HCEC 1CT (cell line): ENCODE data around the gene HYLS1.
"Not testable (repeated sequence)": the region's sequence is repeated elsewhere in the genome, so short reads cannot be mapped to it uniquely, and the experiment has no call there.

Source experiments
- DNase-seq: peaks from one replicate; pipeline ENCODE4 v3.0.0-alpha.2; 2017

Gene HYLS1, protein sequence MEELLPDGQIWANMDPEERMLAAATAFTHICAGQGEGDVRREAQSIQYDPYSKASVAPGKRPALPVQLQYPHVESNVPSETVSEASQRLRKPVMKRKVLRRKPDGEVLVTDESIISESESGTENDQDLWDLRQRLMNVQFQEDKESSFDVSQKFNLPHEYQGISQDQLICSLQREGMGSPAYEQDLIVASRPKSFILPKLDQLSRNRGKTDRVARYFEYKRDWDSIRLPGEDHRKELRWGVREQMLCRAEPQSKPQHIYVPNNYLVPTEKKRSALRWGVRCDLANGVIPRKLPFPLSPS

GRCh38 chr11:125887373-125888324 lies at the start of gene HYLS1:
Gene HYLS1 (plus strand): TSS chr11:125887668. CDS start chr11:125899369, 11,701 bp downstream.
- DNase-seq, result peak; percentile 95

- no peak for DNase-seq
These were observed 45.0 kb upstream of the HYLS1 start for GRCh38 chr11:125842321-125842948.

GRCh38 chr11:125846188-125846587 lies 41.3 kb upstream of the HYLS1 start:
- DNase-seq, result no peak

DNA sequence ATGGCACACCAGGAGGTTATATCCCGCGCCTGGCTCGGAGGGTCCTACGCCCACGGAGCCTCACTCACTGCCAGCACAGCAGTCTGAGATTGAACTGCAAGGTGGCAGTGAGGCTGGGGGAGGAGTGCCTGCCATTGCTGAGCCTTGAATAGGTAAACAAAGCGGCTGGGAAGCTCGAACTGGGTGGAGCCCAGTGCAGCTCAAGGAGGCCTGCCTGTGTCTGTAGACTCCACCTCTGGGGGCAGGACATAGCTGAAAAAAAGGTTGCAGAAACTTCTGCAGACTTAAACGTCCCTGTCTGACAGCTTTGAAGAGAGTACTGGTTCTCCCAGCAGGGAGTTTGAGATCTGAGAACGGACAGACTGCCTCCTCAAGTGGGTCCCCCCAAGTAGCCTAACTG lies 29.8 kb upstream of the HYLS1 start:
- not testable (repeated sequence) for DNase-seq

GRCh38 chr11:125862786-125863185 lies 24.7 kb upstream of the HYLS1 start:
- not testable (repeated sequence) for DNase-seq

GRCh38 chr11:125865354-125865753 lies 22.1 kb upstream of the HYLS1 start:
- not testable (repeated sequence) for DNase-seq

DNA sequence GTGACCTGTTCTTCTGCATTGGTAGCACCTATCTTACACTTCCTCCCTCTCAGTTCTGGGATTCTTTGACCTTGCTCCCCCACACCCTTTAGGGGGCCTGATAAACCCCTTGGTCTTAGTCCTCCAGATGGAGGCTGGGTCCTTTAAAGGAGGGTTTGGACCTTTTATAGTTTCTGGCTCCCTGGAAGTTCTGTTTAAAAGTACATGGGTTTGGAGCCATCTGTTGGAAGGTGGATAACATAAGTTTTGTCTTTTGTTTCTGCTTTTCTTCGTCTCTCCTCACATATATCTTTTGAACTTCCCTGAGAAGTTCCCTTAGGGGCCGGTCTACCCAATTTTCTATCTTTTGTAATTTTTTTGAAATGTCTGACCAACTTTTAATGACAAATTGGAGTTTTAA lies 17.9 kb upstream of the HYLS1 start:
- no peak for DNase-seq

DNA sequence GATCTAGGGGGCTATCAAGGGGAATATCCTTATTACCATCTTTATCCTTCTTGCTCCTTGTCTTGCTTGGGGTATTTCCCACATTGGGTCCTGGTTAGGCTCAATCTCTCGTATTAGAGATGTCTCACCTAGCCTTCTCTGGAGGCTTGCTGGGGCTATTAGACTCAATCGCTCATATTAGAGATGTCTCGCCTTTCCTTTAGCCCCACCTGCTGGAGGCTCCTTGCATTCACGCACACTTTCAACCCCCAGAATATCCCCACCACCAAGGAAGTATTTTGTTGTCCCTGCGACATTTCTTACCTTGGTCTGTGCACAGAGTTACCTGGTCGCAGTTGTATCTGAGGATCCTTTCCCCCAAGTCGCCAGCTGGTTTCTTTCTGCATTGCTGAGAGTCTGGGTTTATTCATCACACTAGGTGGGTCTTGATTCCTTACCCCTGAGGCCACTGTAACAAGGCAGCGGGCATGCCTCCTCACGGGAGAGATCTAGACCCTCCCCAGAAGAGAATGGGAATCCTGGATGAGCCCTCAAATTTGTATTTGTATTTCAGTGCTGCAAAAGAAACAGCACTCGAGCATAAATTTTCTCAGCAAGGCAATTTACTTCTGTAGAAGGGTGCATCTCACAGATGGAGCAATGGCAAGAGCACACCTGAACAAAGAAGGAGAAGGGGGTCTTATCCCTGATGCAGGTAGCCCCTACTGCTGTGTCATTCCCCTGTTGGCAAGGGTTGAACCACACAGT lies 15.9 kb upstream of the HYLS1 start:
- no peak for DNase-seq

DNA sequence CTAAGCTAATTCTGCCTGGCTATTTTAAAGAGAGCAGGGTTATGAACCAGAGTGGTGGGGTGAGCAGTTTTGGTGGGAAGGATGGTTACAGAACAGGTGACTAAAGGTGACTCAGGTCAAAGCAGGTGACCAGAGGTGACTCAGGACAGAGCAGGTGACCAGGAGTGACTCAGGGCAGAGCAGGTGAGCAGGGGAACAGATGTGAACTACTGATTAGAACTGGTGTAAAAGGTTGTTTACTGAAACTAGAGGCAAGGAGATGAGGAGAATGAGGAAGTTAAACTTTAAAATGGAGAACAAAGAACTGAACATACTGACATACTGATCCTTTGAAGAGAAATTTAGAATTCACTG lies 15.4 kb upstream of the HYLS1 start:
- DNase-seq, result no peak

DNA sequence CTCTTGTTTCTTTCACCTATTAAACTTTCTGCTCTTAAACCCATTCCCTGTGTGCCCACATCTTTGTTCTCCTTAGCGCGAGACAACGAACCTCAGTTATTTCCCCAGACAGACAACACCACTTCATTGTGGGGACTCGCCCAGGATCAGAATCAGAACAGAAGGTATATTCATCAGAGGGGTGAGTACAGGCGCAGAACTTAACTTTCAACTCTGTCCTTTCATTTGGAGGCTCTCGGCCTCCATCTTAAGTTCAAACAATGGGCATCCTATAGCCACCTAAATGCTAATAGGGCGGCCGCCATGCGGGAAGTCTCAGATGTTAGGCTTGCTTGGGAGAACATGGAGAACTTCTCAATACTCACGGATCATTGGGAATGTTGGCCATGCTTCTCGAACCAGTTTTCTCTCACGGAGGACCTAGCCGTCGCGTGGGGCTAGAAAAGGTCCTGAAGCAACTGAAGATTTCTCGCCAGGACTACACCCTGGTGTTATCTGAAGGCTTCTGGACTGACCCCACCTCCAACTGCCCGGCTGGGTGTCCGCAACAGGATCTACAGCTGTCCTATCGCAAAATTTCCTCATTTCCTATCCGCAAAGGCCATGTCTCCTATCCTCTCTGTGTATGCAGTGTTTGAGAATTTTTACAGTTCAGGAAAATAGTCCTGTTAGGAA lies 13.4 kb upstream of the HYLS1 start:
- no peak for DNase-seq

- DNase-seq, result peak; percentile 66
These were observed 12.8 kb upstream of the HYLS1 start for GRCh38 chr11:125874556-125875124.

DNA sequence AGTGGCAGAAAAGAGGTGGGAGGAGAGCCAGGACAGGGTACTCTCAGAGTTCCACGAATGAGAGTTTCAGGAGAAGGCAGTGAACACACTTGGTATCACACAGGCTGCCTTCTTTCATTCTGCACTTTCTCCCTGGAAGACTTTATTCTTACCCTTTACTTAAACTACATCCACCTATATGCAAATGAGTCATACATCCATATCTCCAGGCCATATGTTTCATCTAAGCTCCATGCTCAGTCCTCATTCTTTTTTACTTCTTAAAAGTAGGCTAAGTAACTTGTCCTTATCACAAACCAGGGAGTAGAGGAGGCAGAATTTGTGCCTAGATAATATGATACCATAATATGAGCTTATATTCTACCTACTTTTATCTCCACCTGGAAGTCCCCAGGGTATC lies 6.2 kb upstream of the HYLS1 start:
- DNase-seq, result no peak

GRCh38 chr11:125883375-125883774 lies 4.1 kb upstream of the HYLS1 start:
- no peak for DNase-seq

- no peak for DNase-seq
These were observed 483 bp upstream of the HYLS1 start for GRCh38 chr11:125886997-125887372.

DNA sequence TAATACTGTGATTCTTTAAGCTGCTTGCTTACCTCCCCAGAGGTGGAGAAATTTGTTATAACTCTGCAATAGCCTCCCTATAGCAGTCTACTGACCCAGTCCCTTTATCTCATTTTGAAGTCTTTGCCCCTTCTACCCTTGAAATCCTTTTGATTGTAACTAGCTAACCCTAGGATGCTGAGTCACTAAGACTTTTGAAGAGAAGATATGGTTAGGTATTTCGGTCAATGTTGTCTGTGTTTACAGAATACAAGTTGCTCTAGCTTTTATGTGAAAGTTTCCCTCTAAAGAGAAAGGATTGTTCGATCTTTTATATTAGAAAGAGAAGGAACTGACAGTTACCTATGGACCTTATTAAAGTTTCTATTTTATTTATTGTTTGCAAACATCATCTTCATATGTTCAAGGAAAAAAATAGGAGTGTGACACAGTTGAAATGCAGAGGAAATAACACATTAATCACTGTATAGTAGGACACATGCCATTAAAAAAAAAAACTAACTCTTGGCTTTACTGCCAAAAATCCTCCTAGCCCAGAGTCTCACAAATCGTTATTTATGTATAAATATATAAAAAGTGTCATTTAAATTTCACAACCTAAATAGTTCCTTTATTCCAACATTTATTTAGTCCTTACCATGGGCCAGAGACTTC lies 3.1 kb downstream of the HYLS1 start:
- DNase-seq, result peak; percentile 14

GRCh38 chr11:125892071-125892470 lies 4.6 kb downstream of the HYLS1 start:
- DNase-seq, result peak; percentile 81

- no peak for DNase-seq
These were observed 5.5 kb downstream of the HYLS1 start for GRCh38 chr11:125892994-125893393.

GRCh38 chr11:125901872-125902271 lies 14.4 kb downstream of the HYLS1 start:
- no peak for DNase-seq

DNA sequence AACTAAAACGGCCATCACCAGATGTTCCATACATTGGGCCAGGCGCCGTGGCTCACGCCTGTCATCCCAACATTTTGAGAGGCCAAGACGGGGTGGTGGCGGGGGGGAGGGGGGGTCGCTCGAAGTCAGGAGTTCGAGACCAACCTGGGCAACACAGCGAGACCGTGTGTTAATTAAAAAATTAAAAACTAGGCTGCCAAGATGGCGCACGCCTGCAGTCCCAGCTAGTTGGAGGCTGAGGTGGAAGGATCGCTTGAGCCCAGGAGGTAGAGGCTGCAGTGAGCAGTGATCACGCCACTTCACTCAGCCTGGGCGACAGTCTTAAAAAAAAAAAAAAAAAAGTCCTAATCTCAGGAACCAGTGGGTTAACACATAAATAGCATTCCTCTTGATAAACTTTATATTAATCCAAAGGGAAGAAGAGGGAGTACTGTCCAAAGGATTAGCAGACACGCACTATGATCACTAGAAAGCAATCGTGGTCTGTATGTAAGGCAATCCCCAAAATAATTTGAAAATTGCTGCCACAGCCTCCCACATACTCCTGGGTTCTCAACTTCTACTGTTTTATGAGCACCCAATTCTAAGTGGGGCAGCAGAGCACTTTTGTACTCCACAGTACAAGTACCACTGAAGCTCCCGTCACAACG lies 14.9 kb downstream of the HYLS1 start:
- no peak for DNase-seq

DNA sequence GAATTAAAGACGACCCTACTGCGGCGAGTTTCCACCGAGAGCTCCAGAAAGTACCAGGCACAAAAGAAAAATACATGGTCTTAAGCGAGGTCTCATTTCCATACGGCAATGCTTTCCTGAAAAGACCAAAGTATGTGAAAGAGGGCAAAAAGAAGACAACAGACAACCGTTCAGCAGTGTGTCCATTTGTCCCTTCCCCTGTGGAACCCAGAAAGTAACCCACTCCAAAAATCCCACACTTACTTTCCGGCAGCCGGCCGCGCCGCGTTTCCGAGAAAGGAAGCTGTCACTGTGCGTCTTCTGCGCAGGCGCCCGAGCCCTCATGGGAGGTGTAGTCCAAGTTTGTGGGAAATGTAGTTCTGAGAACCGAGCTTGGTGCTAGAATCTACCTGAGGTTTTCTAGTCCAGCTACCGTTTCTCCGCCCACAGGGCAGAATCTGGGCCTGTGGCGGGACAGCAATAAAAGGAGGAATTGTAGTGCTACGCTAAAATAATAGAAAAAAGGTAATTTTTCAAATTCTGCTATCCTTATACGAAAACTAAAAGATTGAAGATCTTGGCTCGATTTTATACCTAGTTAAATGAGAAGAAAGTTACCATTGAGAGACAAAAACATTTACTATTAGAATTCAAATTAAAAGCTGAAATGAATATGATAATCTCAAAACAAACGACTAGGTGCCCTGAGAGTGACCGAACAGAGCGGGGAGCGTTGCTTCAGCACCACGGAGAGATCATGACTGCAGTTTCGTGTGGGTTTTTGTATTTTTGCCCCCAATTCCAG lies 15.7 kb downstream of the HYLS1 start, which contains the start of gene PUS3:
Gene PUS3 (minus strand): TSS at position 280 of the 784 bp plus-strand sequence. CDS start 6,922 bp downstream, outside the sequence.
- peak; percentile 73 for DNase-seq
